ENCODE results near the gene LRP10.
A peak's percentile ranks its signal among the peaks of the same experiment; 100 is the strongest.
"Not testable (repeated sequence)": the region's sequence is repeated elsewhere in the genome, so short reads cannot be mapped to it uniquely, and the experiment has no call there.

Gene LRP10

GRCh38 chr14:22844221-22845102 lies 27.1 kb upstream of the LRP10 start:
- no peak for DNase-seq

DNA sequence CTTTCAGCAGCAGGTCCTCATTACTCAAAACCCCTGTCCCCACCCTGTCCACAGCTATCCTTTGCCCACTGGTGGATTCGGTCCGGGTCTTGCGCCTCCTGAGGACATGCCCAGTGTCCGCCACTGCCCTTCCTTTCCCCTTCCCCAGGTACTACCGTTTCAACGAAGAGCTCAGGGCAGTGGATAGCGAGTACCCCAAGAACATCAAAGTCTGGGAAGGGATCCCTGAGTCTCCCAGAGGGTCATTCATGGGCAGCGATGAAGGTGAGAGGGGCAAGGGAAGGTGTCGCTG lies 26.5 kb upstream of the LRP10 start:
- no peak for DNase-seq

DNA sequence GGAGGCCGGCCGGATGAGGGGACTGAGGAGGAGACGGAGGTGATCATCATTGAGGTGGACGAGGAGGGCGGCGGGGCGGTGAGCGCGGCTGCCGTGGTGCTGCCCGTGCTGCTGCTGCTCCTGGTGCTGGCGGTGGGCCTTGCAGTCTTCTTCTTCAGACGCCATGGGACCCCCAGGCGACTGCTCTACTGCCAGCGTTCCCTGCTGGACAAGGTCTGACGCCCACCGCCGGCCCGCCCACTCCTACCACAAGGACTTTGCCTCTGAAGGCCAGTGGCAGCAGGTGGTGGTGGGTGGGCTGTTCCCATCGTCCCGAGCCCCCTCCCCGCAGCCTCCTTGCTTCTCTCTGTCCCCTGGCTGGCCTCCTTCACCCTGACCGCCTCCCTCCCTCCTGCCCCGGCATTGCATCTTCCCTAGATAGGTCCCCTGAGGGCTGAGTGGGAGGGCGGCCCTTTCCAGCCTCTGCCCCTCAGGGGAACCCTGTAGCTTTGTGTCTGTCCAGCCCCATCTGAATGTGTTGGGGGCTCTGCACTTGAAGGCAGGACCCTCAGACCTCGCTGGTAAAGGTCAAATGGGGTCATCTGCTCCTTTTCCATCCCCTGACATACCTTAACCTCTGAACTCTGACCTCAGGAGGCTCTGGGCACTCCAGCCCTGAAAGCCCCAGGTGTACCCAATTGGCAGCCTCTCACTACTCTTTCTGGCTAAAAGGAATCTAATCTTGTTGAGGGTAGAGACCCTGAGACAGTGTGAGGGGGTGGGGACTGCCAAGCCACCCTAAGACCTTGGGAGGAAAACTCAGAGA lies 25.5 kb upstream of the LRP10 start:
- no peak for DNase-seq

- no peak for DNase-seq
Measured at GRCh38 chr14:22846811-22847307, 24.7 kb upstream of the LRP10 start.

GRCh38 chr14:22847661-22848341 lies 23.7 kb upstream of the LRP10 start:
- DNase-seq: peak; percentile 58

DNA sequence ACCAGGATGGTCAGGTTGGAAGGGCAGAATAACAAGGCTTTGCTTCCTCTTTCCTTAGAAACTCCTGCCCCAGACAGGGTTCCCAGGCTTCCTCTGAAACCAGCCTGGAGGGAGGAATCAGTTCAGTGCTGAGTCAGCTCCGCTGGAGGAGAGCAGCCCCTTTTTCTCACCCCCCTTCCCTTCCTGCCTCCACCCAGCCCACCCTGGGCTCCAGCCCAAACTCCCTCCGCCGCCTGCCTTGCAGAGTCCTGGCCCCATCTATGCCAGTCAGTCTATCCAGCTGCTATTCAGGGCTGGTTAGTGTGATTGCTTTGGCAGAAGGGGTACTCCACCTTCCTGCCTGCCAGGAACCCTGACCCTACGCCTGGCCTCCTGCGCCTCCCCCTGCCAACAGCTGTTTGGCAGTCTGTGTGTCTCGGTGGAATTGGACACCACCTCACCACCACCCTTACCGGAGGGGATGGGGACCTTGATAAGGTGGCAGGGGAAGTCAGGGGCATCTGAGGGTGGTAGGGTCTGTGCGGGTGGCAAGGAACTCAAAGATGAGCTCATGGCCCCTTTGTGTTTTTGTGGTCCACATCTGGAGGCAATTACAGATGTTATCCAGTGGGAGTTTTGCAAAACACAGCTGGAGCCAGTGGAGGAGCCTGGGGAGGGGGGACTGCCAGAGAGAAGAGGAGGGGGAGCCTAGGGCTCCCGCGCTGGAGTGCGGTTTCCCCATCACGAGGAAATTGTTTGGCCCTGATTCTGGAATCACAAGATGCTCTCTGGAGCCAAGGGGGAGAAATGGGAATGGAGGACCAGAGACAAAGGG lies 23.0 kb upstream of the LRP10 start:
- DNase-seq: peak; percentile 94

GRCh38 chr14:22849212-22849819 lies 22.2 kb upstream of the LRP10 start:
- peak; percentile 86 for DNase-seq

GRCh38 chr14:22850944-22851764 lies 20.4 kb upstream of the LRP10 start:
- peak; percentile 93 for DNase-seq

DNA sequence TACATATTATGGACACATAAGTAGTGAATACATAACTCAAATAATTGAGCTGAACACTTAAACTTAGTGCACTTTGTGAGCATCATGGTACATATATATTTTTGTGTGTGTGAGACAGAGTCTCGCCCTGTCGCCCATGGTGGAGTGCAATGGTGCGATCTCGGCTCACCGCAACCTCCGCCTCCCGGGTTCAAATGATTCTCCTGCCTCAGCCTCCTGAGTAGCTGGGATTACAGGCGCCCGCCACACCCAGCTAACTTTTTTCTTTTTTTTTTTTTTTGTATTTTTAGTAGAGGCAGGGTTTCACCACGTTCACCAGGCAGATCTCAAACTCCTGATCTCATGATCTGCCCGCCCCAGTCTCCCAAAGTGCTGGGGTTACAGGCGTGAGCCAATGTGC lies 19.4 kb upstream of the LRP10 start:
- not testable (repeated sequence) for DNase-seq

- DNase-seq: no peak
Measured at GRCh38 chr14:22852599-22852939, 19.0 kb upstream of the LRP10 start.

DNA sequence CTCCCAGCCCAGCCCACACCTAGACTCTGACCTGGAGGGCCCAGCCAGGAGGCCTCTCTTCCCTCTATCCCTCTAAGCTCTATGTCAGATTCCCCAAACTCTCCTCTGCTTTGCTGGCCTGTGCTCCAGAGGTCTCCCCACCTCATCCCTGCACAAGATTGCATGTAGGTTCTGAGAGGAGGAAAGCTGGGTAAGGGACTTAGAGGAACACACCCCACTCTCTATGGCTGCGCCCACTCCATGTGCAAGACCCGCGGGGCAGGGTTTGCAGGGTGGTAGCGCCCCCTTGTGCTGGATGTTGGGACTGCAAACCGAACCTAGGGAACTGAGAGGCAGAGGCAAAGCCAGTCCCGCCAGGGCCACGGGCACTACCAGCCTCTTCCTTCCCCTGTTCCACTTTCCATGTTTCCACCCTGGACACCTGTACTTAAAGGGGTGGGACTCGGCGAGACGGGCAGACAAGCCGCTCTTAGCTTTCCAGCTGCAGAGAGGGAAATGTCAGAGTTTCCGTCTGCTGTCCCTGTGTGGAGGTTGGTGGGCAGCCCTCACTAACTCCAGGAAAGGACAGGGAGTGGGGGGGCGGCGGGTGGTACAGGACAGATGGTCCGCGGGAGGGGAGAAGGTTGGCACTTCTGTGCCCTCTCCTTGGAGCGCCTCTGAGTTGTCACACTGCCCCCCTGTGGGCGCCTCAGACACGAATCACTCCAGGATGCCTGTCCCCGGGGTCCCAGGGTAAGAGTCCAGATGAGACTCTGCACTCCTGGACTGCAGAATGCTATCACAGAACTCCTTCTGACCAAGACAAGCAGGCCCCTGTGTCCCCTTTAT lies 18.4 kb upstream of the LRP10 start:
- DNase-seq: peak; percentile 98

DNA sequence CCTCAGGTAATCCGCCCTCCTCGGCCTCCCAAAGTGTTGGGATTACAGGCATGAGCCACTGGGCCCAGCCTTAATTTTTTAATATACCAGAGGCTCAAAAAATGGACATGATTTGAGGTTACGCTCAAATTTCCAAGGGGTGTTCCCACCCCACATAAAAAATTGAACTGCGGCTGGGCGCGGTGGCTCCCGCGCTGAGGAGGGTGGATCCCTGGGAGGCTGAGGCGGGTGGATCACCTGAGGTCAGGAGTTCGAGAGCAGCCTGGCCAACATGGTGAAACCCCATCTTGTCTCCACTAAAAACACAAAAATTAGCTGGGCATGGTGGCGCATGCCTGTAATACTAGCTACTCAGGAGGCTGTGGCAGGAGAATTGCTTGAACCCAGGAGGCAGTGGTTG lies 17.2 kb upstream of the LRP10 start:
- not testable (repeated sequence) for DNase-seq

DNA sequence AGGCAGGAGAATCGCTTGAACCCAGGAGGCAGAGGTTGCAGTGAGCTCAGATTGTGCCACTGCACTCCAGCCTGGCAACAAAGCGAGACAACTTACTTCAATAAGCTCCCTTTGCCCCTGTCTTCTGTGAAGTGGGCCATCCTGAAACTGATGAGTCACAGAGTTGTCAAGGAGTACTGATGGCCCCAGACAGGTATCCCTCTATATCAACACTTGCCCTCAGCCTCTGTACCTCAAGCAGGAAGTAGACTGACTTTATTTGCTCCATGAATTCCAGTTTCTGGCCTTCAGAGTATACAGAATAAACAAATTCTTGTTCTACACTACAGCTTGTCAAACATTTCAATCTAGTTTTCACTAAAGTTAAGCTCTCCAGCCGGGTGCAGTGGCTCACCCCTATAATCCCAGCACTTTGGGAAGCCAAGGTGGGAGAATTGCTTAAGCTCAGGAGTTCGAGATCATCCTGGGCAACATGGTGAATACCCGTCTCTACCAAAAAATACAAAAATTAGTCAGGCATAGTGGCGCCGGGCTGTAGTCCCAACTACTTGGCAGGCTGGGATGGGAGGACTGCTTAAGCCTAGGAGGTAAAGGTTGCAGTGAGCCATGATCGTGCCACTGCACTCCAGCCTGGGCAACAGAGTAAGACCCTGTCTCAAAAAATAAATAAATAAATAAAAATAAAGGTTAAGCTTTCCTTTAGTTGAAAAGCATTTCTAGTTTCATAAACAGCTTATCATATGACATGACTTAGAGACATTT lies 16.4 kb upstream of the LRP10 start:
- no peak for DNase-seq

DNA sequence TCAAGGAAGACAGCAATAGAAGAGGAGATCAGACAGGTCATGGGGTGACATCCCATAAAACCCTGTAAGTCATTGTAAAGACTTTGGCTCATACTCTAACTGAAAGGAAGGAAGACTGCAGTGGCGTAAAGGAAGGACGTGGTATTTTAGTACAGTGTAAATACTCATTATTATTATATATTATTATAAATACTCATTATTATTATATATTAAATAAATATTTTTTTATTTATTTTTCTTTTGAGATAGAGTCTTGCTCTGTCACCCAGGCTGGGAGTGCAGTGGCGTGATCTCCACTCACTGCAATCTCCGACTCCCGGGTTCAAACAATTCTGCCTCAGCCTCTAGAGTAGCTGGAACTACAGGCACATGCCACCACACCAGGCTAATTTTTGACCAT lies 15.1 kb upstream of the LRP10 start:
- no peak for DNase-seq

DNA sequence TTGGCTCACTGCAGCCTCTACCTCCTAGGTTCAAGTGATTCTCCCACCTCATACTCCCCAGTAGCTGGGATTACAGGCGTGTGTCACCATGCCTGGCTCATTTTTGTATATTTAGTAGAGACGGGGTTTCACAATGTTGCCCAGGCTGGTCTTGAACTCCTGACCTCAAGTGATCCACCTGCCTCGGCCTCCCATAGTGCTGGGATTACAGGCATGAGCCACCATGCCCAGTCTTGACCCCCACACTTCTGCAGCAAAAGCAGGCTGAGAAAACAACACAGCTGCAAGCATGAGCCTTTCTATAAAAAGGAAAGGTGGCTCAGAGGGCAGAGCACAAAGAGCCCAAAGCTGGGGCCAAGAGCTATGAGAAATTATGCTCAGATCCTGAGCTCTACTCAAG lies 11.2 kb upstream of the LRP10 start:
- DNase-seq: not testable (repeated sequence)

- no peak for DNase-seq
Measured at GRCh38 chr14:22861651-22862050, 9.9 kb upstream of the LRP10 start.

GRCh38 chr14:22864979-22865378 lies 6.6 kb upstream of the LRP10 start:
- no peak for DNase-seq

DNA sequence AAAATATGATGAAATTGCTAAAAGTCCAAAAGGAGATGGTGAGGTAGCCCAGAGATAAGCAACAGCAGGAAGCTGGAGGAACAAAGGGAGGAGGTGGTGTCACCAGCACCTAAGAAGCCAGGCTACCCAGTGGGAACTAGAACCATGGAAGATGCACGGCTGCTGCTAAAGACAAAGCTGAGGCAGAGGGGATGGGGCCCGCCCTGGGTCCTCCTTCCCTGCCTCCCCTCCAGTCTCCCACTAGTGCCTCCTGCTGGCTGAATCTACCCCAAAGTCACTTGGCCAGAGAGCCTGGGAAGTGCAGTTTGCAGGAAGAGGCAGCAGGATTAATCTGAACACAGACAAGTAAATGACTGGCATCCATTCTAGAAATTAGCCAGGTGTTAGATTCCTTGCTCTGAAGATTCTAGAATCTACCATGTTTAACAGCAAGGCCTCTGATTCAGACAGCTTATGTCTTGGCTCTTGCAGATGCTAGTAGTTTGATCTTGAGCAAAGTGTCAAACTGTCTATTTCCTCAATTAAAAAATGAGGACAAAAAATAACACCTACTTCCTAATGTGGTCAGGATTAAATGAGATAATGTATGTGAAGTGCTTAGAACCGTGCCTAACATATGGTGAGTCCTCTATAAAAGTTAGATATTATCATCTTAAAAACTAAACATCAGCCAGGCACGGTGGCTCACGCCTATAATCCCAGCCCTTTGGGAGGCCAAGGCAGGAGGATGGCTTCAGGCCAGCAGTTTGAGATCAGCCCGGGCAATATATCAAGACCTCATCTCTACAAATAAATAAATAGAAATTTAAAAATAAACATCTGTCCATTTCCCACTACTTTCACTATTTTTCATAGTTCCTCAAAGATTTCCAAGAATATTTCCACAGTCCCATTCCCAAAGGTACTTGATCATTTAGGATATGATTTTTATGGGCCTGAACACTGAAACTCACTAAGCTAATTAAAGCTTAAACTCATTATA lies 5.8 kb upstream of the LRP10 start:
- no peak for DNase-seq

All from right forelimb (tissue), 1 donor.